ENCODE measurements around the gene C2CD4D. TPM values are rescaled to one million over a fixed set of nuclear protein-coding genes. Genes with fewer than 3 reads are reported as not detected.

The C2CD4D gene
- total RNA-seq, 1 donor from 2014 or later: not detected

- Mint-ChIP-seq H3K4me3 (no peak overlapping the region), H3K9me3 (no peaks in the 10 kb centered on the region), H3K4me1 (peaks cover 4% of the 10 kb centered on the region), H3K27ac (no peak overlapping the region), H3K36me3 (ENCODE audit: low read depth) (no peaks in the 10 kb centered on the region), H3K27me3 (peaks cover 16% of the 10 kb centered on the region)
- POLR2A ChIA-PET: no interaction called here
- TF ChIP-seq CTCF (IDR thresholded peaks at IDR 0.05): no peak
- intact Hi-C loops (cut with micrococcal nuclease): no loop called here
- DNase-seq: no peak
- no peak for ATAC-seq (ENCODE audit: low read depth)
- CTCF ChIA-PET: no interaction called here
These were observed 18.7 kb downstream of the C2CD4D start for GRCh38 chr1:151820940-151821339.

GRCh38 chr1:151819976-151820623, 19.5 kb downstream of the C2CD4D start:
- POLR2A ChIA-PET: interaction anchor here (0.5 kb wide), 1 partner anchor 412 kb away, joined by 3 read pairs; no protein-coding TSS in a partner anchor
- no peaks in the 10 kb centered on the region for H3K9me3 Mint-ChIP-seq
- H3K4me3 Mint-ChIP-seq: no peak overlapping the region
- no peaks in the 10 kb centered on the region for H3K36me3 Mint-ChIP-seq (ENCODE audit: low read depth)
- H3K27ac Mint-ChIP-seq: no peak overlapping the region
- H3K4me1 Mint-ChIP-seq: peaks cover 4% of the 10 kb centered on the region
- CTCF ChIA-PET: no interaction called here
- no peak for TF ChIP-seq CTCF (IDR thresholded peaks at IDR 0.05)
- peaks cover 15% of the 10 kb centered on the region for H3K27me3 Mint-ChIP-seq
- intact Hi-C loops (cut with micrococcal nuclease): no loop called here
- ATAC-seq (ENCODE audit: low read depth) (no peak), DNase-seq (no peak)

- Mint-ChIP-seq H3K27ac (no peak overlapping the region), H3K27me3 (peaks cover 15% of the 10 kb centered on the region), H3K4me1 (peaks cover 4% of the 10 kb centered on the region), H3K9me3 (no peaks in the 10 kb centered on the region), H3K4me3 (no peak overlapping the region), H3K36me3 (ENCODE audit: low read depth) (no peaks in the 10 kb centered on the region)
- no peak for ATAC-seq (ENCODE audit: low read depth)
- no peak for TF ChIP-seq CTCF (IDR thresholded peaks at IDR 0.05)
- CTCF ChIA-PET: no interaction called here
- intact Hi-C loops (cut with micrococcal nuclease): no loop called here
- POLR2A ChIA-PET: no interaction called here
- no peak for DNase-seq
These were observed 20.3 kb downstream of the C2CD4D start for GRCh38 chr1:151819227-151819835.

GRCh38 chr1:151817353-151817730, 22.3 kb downstream of the C2CD4D start:
- H3K9me3 Mint-ChIP-seq: no peaks in the 10 kb centered on the region
- ATAC-seq (ENCODE audit: low read depth) (no peak), DNase-seq (no peak)
- intact Hi-C loops (cut with micrococcal nuclease): no loop called here
- H3K27me3 Mint-ChIP-seq: peaks cover 15% of the 10 kb centered on the region
- CTCF ChIA-PET: interaction anchor here (0.6 kb wide), 1 partner anchor 907 kb away, joined by 5 read pairs; no protein-coding TSS in a partner anchor
- H3K4me1 Mint-ChIP-seq: peaks cover 4% of the 10 kb centered on the region
- H3K36me3 Mint-ChIP-seq (ENCODE audit: low read depth): no peaks in the 10 kb centered on the region
- POLR2A ChIA-PET: no interaction called here
- H3K27ac Mint-ChIP-seq: no peak overlapping the region
- H3K4me3 Mint-ChIP-seq: no peak overlapping the region
- no peak for TF ChIP-seq CTCF (IDR thresholded peaks at IDR 0.05)

- TF ChIP-seq CTCF (IDR thresholded peaks at IDR 0.05): no peak
- Mint-ChIP-seq H3K36me3 (ENCODE audit: low read depth) (no peaks in the 10 kb centered on the region), H3K9me3 (no peaks in the 10 kb centered on the region), H3K27ac (no peak overlapping the region), H3K4me3 (no peak overlapping the region), H3K27me3 (peaks cover 15% of the 10 kb centered on the region), H3K4me1 (peaks cover 4% of the 10 kb centered on the region)
- intact Hi-C loops (cut with micrococcal nuclease): no loop called here
- DNase-seq (no peak), ATAC-seq (ENCODE audit: low read depth) (no peak)
- ChIA-PET POLR2A (no interaction called here), CTCF (no interaction called here)
These were observed 22.9 kb downstream of the C2CD4D start for GRCh38 chr1:151816548-151817352.
